Renal pelvis (tissue), 12 donors: ENCODE measurements around the gene CCDC60. TPM values are rescaled to one million over a fixed set of nuclear protein-coding genes. Genes with fewer than 3 reads are reported as not detected.
A peak's percentile ranks its signal among the peaks of the same experiment; 100 is the strongest.

Source experiments
- DNase-seq: peaks from one replicate; pipeline ENCODE4 v3.0.0-alpha.2; 2013
- long read RNA-seq, 16 experiments: transcript quantifications; one replicate each; lab custom pipeline, GENCODE V29; 2026
- polyA plus RNA-seq, 3 donors: library from polyadenylated mRNA; unstranded; fragments of 120-200 nt; gene quantifications; one replicate each; pipeline ENCODE4 v1.2.1, GENCODE V29; 2013; ENCODE audit not compliant: insufficient read length in 3 of 3

CCDC60 gene
- polyA plus RNA-seq: under 1 TPM in 2 of 3 donors, not detected in 1; 0.19 to 0.21 TPM
- long read RNA-seq, donor 1: 0 reads
- long read RNA-seq, donor 2: 0 reads
- long read RNA-seq, donor 3: 0 reads
- long read RNA-seq, donor 4: 0 reads
- long read RNA-seq, donor 5: 0 reads
- long read RNA-seq, donor 6: 0 reads
- long read RNA-seq, donor 7: 0 reads
- long read RNA-seq, donor 8: 0 reads
- long read RNA-seq, donor 9: 0 reads
- long read RNA-seq, donor 10: 0 reads
- long read RNA-seq, donor 11: 0 reads
- long read RNA-seq, donor 12: 0 reads
- long read RNA-seq, donor 13: 0 reads
- long read RNA-seq, donor 14: 0 reads
- long read RNA-seq, donor 15: 0 reads
- long read RNA-seq, donor 16: 0 reads

- DNase-seq: no peak
Observed at GRCh38 chr12:119334430-119335170, at the start of gene CCDC60. CCDC60 (plus strand) TSS chr12:119334729; CDS start chr12:119335177, 448 bp downstream.

- DNase-seq: no peak
Observed at GRCh38 chr12:119288576-119288975, 46.0 kb upstream of the CCDC60 start.

- peak; percentile 31 for DNase-seq
Observed at GRCh38 chr12:119292893-119293630, 41.5 kb upstream of the CCDC60 start.

GRCh38 chr12:119294211-119294610 lies 40.3 kb upstream of the CCDC60 start:
- no peak for DNase-seq

GRCh38 chr12:119296535-119296934 lies 38.0 kb upstream of the CCDC60 start:
- no peak for DNase-seq

GRCh38 chr12:119299130-119299529 lies 35.4 kb upstream of the CCDC60 start:
- no peak for DNase-seq

- no peak for DNase-seq
Observed at GRCh38 chr12:119301379-119301778, 33.1 kb upstream of the CCDC60 start.

GRCh38 chr12:119302451-119303080 lies 32.0 kb upstream of the CCDC60 start:
- peak; percentile 35 for DNase-seq

- no peak for DNase-seq
Observed at GRCh38 chr12:119306593-119306992, 27.9 kb upstream of the CCDC60 start.

- no peak for DNase-seq
Observed at GRCh38 chr12:119307747-119308146, 26.8 kb upstream of the CCDC60 start.

- peak; percentile 28 for DNase-seq
Observed at GRCh38 chr12:119308708-119309456, 25.6 kb upstream of the CCDC60 start.

GRCh38 chr12:119311878-119312277 lies 22.7 kb upstream of the CCDC60 start:
- no peak for DNase-seq

GRCh38 chr12:119312904-119313303 lies 21.6 kb upstream of the CCDC60 start:
- no peak for DNase-seq

- no peak for DNase-seq
Observed at GRCh38 chr12:119314290-119314689, 20.2 kb upstream of the CCDC60 start.

- DNase-seq: no peak
Observed at GRCh38 chr12:119319638-119320037, 14.9 kb upstream of the CCDC60 start.

GRCh38 chr12:119320678-119321077 lies 13.9 kb upstream of the CCDC60 start:
- no peak for DNase-seq

GRCh38 chr12:119322301-119322723 lies 12.2 kb upstream of the CCDC60 start:
- DNase-seq: no peak

GRCh38 chr12:119325813-119326212 lies 8.7 kb upstream of the CCDC60 start:
- no peak for DNase-seq

- no peak for DNase-seq
Observed at GRCh38 chr12:119326341-119326740, 8.2 kb upstream of the CCDC60 start.

GRCh38 chr12:119327471-119327870 lies 7.1 kb upstream of the CCDC60 start:
- no peak for DNase-seq

- no peak for DNase-seq
Observed at GRCh38 chr12:119328111-119328510, 6.4 kb upstream of the CCDC60 start.
